Measurements from ENCODE around the gene SPINK9.

- TF ChIP-seq, protein P1, sequence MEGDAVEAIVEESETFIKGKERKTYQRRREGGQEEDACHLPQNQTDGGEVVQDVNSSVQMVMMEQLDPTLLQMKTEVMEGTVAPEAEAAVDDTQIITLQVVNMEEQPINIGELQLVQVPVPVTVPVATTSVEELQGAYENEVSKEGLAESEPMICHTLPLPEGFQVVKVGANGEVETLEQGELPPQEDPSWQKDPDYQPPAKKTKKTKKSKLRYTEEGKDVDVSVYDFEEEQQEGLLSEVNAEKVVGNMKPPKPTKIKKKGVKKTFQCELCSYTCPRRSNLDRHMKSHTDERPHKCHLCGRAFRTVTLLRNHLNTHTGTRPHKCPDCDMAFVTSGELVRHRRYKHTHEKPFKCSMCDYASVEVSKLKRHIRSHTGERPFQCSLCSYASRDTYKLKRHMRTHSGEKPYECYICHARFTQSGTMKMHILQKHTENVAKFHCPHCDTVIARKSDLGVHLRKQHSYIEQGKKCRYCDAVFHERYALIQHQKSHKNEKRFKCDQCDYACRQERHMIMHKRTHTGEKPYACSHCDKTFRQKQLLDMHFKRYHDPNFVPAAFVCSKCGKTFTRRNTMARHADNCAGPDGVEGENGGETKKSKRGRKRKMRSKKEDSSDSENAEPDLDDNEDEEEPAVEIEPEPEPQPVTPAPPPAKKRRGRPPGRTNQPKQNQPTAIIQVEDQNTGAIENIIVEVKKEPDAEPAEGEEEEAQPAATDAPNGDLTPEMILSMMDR (IDR thresholded peaks at IDR 0.05) = no peak
- TF ChIP-seq POLR2A (IDR thresholded peaks at IDR 0.05) = no peak
Measured at GRCh38 chr5:148336704-148337435, 1.5 kb downstream of the SPINK9 start.
